MCF 10A (cell line): ENCODE results near the gene ENPEP. TPM values are rescaled to one million over a fixed set of nuclear protein-coding genes. Genes with fewer than 3 reads are reported as not detected.

Experiments used
- BruUV-seq: library from RNA; stranded (reverse); fragments of 400-500 nt; replicated peaks from 2 replicates; lab custom pipeline; 2021; lab: Mats Ljungman, UMichigan
- CTCF ChIA-PET: fragments of 300-600 bp; sonication (Branson Sonifier 250); formaldehyde crosslinking; extraction: SDS; loops from one replicate; lab custom pipeline; 2021; ENCODE audit warnings: antibody characterized with exemption, inconsistent platforms; lab: Yijun Ruan, JAX
- POLR2A ChIA-PET: fragments of 300-600, 350-650 bp; sonication (Branson Sonifier 250); formaldehyde crosslinking; extraction: SDS; loops from one replicate; lab custom pipeline; 2020; ENCODE audit warnings: antibody characterized with exemption, inconsistent platforms; lab: Yijun Ruan, JAX
- DNase-seq: peaks from one replicate; pipeline ENCODE4 v3.0.0-alpha.2; 2018; ENCODE audit not compliant: unreplicated experiment
- H3K27ac Mint-ChIP-seq: one replicate; pipeline ENCODE4 v1.8.0; 2022; ENCODE audit warnings: mild to moderate bottlenecking, low read depth, mixed read lengths; ENCODE audit not compliant: unreplicated experiment
- H3K27me3 Mint-ChIP-seq: one replicate; pipeline ENCODE4 v1.8.0; 2022; ENCODE audit warnings: mixed read lengths; ENCODE audit not compliant: insufficient read depth, unreplicated experiment
- H3K36me3 Mint-ChIP-seq: one replicate; pipeline ENCODE4 v1.8.0; 2022; ENCODE audit warnings: mild to moderate bottlenecking, moderate library complexity, mixed read lengths; ENCODE audit not compliant: insufficient read depth, unreplicated experiment
- H3K4me1 Mint-ChIP-seq: one replicate; pipeline ENCODE4 v1.8.0; 2022; ENCODE audit warnings: mixed read lengths; ENCODE audit not compliant: insufficient read depth, unreplicated experiment
- H3K4me3 Mint-ChIP-seq: one replicate; pipeline ENCODE4 v1.8.0; 2022; ENCODE audit warnings: mild to moderate bottlenecking, moderate library complexity, mixed read lengths; ENCODE audit not compliant: unreplicated experiment
- H3K9me3 Mint-ChIP-seq: one replicate; pipeline ENCODE4 v1.8.0; 2022; ENCODE audit warnings: mixed read lengths; ENCODE audit not compliant: unreplicated experiment
- CTCF ChIP-seq: fragments of 200-600 bp; IDR thresholded peaks from one replicate; pipeline ENCODE4 v1.8.0; 2022; ENCODE audit warnings: antibody characterized with exemption, mild to moderate bottlenecking; ENCODE audit not compliant: unreplicated experiment
- intact Hi-C: fragments of 100-400 bp; cut with micrococcal nuclease; formaldehyde crosslinking; loops from 2 replicates; pipeline ENCODE4 v1.14.1; 2022
- total RNA-seq: library from RNA; stranded (reverse); gene quantifications from 2 replicates; pipeline ENCODE4 v1.2.3, GENCODE V29; 2022

ENPEP gene
- total RNA-seq, 1 experiment from 2014 or later: not detected

- DNase-seq: no peak
- Mint-ChIP-seq H3K36me3 (no peaks in the 10 kb centered on the region), H3K27me3 (no peaks in the 10 kb centered on the region), H3K4me1 (no peaks in the 10 kb centered on the region), H3K4me3 (no peak overlapping the region), H3K9me3 (no peaks in the 10 kb centered on the region), H3K27ac (no peak overlapping the region)
- POLR2A ChIA-PET: no interaction called here
- BruUV-seq: no TSS peak
- CTCF ChIA-PET: interaction anchor here (12.5 to 17.4 kb wide), 2 partner anchors 456 to 503 kb away, joined by 178 to 744 read pairs; no protein-coding TSS in a partner anchor
- TF ChIP-seq CTCF: no peak
- intact Hi-C loops: loop anchor here (5.0 kb wide), 1 partner anchor 308 kb away; the partner anchor contains the start of gene ELOVL6
Measured at GRCh38 chr4:110505440-110505839, 29.5 kb downstream of the ENPEP start.

- TF ChIP-seq CTCF: peak; percentile 53
- CTCF ChIA-PET: interaction anchor here (0.6 to 17.4 kb wide), 48 partner anchors 9 to 778 kb away, joined by 3 to 744 read pairs (median 4); partner anchors contain the start of gene ELOVL6
- no peaks in the 10 kb centered on the region for H3K4me1 Mint-ChIP-seq
- no peak overlapping the region for H3K27ac Mint-ChIP-seq
- intact Hi-C loops: loop anchor here (1.0 to 5.0 kb wide), 4 partner anchors 165 to 459 kb away; partner anchors contain the start of gene ELOVL6
- no TSS peak for BruUV-seq
- H3K4me3 Mint-ChIP-seq: no peak overlapping the region
- H3K9me3 Mint-ChIP-seq: no peaks in the 10 kb centered on the region
- peak; percentile 55 for DNase-seq
- POLR2A ChIA-PET: interaction anchor here (0.6 to 1.6 kb wide), 9 partner anchors 155 to 1824 kb away, joined by 3 to 5 read pairs (median 3); partner anchors contain the start of gene ELOVL6
- H3K27me3 Mint-ChIP-seq: no peaks in the 10 kb centered on the region
- no peaks in the 10 kb centered on the region for H3K36me3 Mint-ChIP-seq
Measured at GRCh38 chr4:110508827-110509710, 33.1 kb downstream of the ENPEP start.

- H3K36me3 Mint-ChIP-seq: no peaks in the 10 kb centered on the region
- TF ChIP-seq CTCF: no peak
- no peak overlapping the region for H3K27ac Mint-ChIP-seq
- ChIA-PET POLR2A (interaction anchor here (0.9 kb wide), 1 partner anchor 313 kb away, joined by 3 read pairs; no protein-coding TSS in a partner anchor), CTCF (interaction anchor here (0.7 to 17.4 kb wide), 33 partner anchors 8 to 1124 kb away, joined by 3 to 744 read pairs (median 4); partner anchors contain the start of gene ELOVL6)
- H3K4me1 Mint-ChIP-seq: no peaks in the 10 kb centered on the region
- H3K9me3 Mint-ChIP-seq: no peaks in the 10 kb centered on the region
- intact Hi-C loops: no loop called here
- no peaks in the 10 kb centered on the region for H3K27me3 Mint-ChIP-seq
- no peak for DNase-seq
- BruUV-seq: no TSS peak
- no peak overlapping the region for H3K4me3 Mint-ChIP-seq
Measured at GRCh38 chr4:110510277-110510676, 34.3 kb downstream of the ENPEP start.
